MCF 10A (cell line): ENCODE data around the gene TMEM80. TPM values are rescaled to one million over a fixed set of nuclear protein-coding genes. Genes with fewer than 3 reads are reported as not detected.

Experiments used
- BruUV-seq: library from RNA; stranded (reverse); fragments of 400-500 nt; replicated peaks from 2 replicates; lab custom pipeline; 2021; lab: Mats Ljungman, UMichigan
- CTCF ChIA-PET: fragments of 300-600 bp; sonication (Branson Sonifier 250); formaldehyde crosslinking; extraction: SDS; loops from one replicate; lab custom pipeline; 2021; ENCODE audit warnings: antibody characterized with exemption, inconsistent platforms; lab: Yijun Ruan, JAX
- POLR2A ChIA-PET: fragments of 300-600, 350-650 bp; sonication (Branson Sonifier 250); formaldehyde crosslinking; extraction: SDS; loops from one replicate; lab custom pipeline; 2020; ENCODE audit warnings: antibody characterized with exemption, inconsistent platforms; lab: Yijun Ruan, JAX
- DNase-seq: peaks from one replicate; pipeline ENCODE4 v3.0.0-alpha.2; 2018; ENCODE audit not compliant: unreplicated experiment
- H3K27ac Mint-ChIP-seq: one replicate; pipeline ENCODE4 v1.8.0; 2022; ENCODE audit warnings: mild to moderate bottlenecking, low read depth, mixed read lengths; ENCODE audit not compliant: unreplicated experiment
- H3K27me3 Mint-ChIP-seq: one replicate; pipeline ENCODE4 v1.8.0; 2022; ENCODE audit warnings: mixed read lengths; ENCODE audit not compliant: insufficient read depth, unreplicated experiment
- H3K36me3 Mint-ChIP-seq: one replicate; pipeline ENCODE4 v1.8.0; 2022; ENCODE audit warnings: mild to moderate bottlenecking, moderate library complexity, mixed read lengths; ENCODE audit not compliant: insufficient read depth, unreplicated experiment
- H3K4me1 Mint-ChIP-seq: one replicate; pipeline ENCODE4 v1.8.0; 2022; ENCODE audit warnings: mixed read lengths; ENCODE audit not compliant: insufficient read depth, unreplicated experiment
- H3K4me3 Mint-ChIP-seq: one replicate; pipeline ENCODE4 v1.8.0; 2022; ENCODE audit warnings: mild to moderate bottlenecking, moderate library complexity, mixed read lengths; ENCODE audit not compliant: unreplicated experiment
- H3K9me3 Mint-ChIP-seq: one replicate; pipeline ENCODE4 v1.8.0; 2022; ENCODE audit warnings: mixed read lengths; ENCODE audit not compliant: unreplicated experiment
- CTCF ChIP-seq: fragments of 200-600 bp; IDR thresholded peaks from one replicate; pipeline ENCODE4 v1.8.0; 2022; ENCODE audit warnings: antibody characterized with exemption, mild to moderate bottlenecking; ENCODE audit not compliant: unreplicated experiment
- intact Hi-C: fragments of 100-400 bp; cut with micrococcal nuclease; formaldehyde crosslinking; loops from 2 replicates; pipeline ENCODE4 v1.14.1; 2022
- total RNA-seq: library from RNA; stranded (reverse); gene quantifications from 2 replicates; pipeline ENCODE4 v1.2.3, GENCODE V29; 2022

TMEM80 gene
- total RNA-seq, 1 experiment from 2014 or later: 12.8 TPM

- POLR2A ChIA-PET: interaction anchor here (1.4 kb wide), 1 partner anchor 27 kb away, joined by 3 read pairs; the partner anchor contains the start of genes DEAF1 and TMEM80
- no peaks in the 10 kb centered on the region for H3K9me3 Mint-ChIP-seq
- intact Hi-C loops: loop anchor here (10.0 kb wide), 1 partner anchor 158 kb away; the partner anchor contains the start of genes LMNTD2 and RASSF7
These were observed 26.8 kb downstream of the TMEM80 start for GRCh38 chr11:722346-722811.

GRCh38 chr11:723120-723883 lies 27.7 kb downstream of the TMEM80 start:
- BruUV-seq: no TSS peak
- H3K4me1 Mint-ChIP-seq: peaks cover 6% of the 10 kb centered on the region
- intact Hi-C loops: loop anchor here (1.0 to 10.0 kb wide), 3 partner anchors 27 to 159 kb away; partner anchors contain the start of genes LMNTD2 and RASSF7
- H3K4me3 Mint-ChIP-seq: no peak overlapping the region
- H3K27me3 Mint-ChIP-seq: no peaks in the 10 kb centered on the region
- CTCF ChIA-PET: interaction anchor here (0.6 to 3.6 kb wide), 10 partner anchors 14 to 69 kb away, joined by 3 to 18 read pairs (median 4); partner anchors contain the start of genes DEAF1 and TMEM80
- H3K36me3 Mint-ChIP-seq: peaks cover 53% of the 10 kb centered on the region
- peak; percentile 67 for TF ChIP-seq CTCF
- H3K27ac Mint-ChIP-seq: no peak overlapping the region
- no peaks in the 10 kb centered on the region for H3K9me3 Mint-ChIP-seq
- DNase-seq: peak; percentile 60
- POLR2A ChIA-PET: interaction anchor here (0.6 to 1.4 kb wide), 3 partner anchors 22 to 28 kb away, joined by 3 to 4 read pairs (median 3); partner anchors contain the start of genes DEAF1 and TMEM80

More at GRCh38 chr11:722346-722811, 26.8 kb downstream of the TMEM80 start:
- Mint-ChIP-seq H3K4me1 (peaks cover 6% of the 10 kb centered on the region), H3K27ac (no peak overlapping the region), H3K27me3 (no peaks in the 10 kb centered on the region), H3K4me3 (no peak overlapping the region), H3K36me3 (peaks cover 60% of the 10 kb centered on the region)
- no peak for TF ChIP-seq CTCF
- no peak for DNase-seq
- CTCF ChIA-PET: interaction anchor here (0.6 to 3.6 kb wide), 6 partner anchors 15 to 60 kb away, joined by 3 to 18 read pairs (median 3); partner anchors contain the start of genes DEAF1 and TMEM80
- BruUV-seq: no TSS peak

- no peaks in the 10 kb centered on the region for H3K27me3 Mint-ChIP-seq
- H3K9me3 Mint-ChIP-seq: no peaks in the 10 kb centered on the region
- intact Hi-C loops: loop anchor here (10.0 kb wide), 1 partner anchor 159 kb away; the partner anchor contains the start of genes LMNTD2 and RASSF7
- H3K27ac Mint-ChIP-seq: no peak overlapping the region
- POLR2A ChIA-PET: interaction anchor here (0.6 to 1.3 kb wide), 4 partner anchors 17 to 29 kb away, joined by 3 to 5 read pairs (median 4); partner anchors contain the start of genes DEAF1 and TMEM80
- peaks cover 49% of the 10 kb centered on the region for H3K36me3 Mint-ChIP-seq
- CTCF ChIA-PET: interaction anchor here (0.6 to 3.6 kb wide), 7 partner anchors 12 to 72 kb away, joined by 3 to 18 read pairs (median 5); partner anchors contain the start of genes DEAF1 and TMEM80
- no peak overlapping the region for H3K4me3 Mint-ChIP-seq
- TF ChIP-seq CTCF: no peak
- no TSS peak for BruUV-seq
- H3K4me1 Mint-ChIP-seq: peaks cover 6% of the 10 kb centered on the region
- no peak for DNase-seq
These were observed 28.6 kb downstream of the TMEM80 start for GRCh38 chr11:724049-724777.
